Activated CD8-positive, alpha-beta memory T cell treated with anti-CD3 and anti-CD28 coated beads, Interleukin-2, amount 50 U/mL, for 4 hours (primary cell): Measurements from ENCODE around the gene SEPTIN11.
"Not testable (repeated sequence)": the region's sequence is repeated elsewhere in the genome, so short reads cannot be mapped to it uniquely, and the experiment has no call there.

Experiments used
- DNase-seq: peaks from one replicate; pipeline ENCODE4 v3.0.0-alpha.2; 2020

SEPTIN11 gene

DNA sequence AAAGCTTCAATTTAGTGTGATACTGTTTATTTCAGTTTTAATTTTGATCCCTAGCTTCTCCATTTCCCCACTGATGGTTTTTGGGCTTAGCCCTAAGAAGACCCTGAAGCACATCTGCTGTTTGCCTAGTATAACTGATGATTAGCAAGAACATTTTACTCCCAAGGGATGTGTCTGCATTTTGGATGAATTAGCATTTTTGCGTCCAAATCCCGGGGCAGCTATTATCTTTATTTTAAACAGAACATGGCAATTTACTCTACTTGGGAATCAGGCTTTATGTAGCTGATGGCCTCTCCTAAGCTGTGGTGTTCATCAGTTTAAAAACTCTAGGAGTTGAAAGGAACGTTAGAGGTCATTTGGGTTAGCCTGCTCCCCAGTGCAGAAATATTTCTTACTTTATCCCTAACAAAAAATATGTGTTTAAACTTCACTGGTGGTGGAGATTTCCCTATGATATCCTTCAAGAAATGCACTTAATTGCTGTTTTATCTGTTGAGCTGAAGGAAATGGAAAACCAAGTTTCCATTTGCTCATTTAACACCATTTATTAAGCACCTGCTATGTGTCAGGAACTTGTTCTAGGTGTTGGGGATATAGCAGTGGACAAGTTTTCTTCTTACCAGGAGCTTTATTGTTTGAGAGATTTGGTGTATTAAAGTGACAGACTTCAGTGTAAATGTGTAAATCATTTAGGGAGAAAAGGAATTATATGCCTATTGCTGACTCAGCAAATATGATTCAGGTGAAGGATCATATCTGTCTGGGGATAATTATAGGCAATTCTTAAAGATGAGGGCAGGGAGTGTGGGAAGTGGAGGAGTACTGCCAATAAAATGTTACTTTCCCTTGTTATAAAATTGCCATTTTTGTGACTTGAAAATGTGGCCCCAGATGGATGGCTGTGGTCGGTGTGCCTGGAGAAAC, 3.4 kb downstream of the SEPTIN11 start:
- no peak for DNase-seq

DNA sequence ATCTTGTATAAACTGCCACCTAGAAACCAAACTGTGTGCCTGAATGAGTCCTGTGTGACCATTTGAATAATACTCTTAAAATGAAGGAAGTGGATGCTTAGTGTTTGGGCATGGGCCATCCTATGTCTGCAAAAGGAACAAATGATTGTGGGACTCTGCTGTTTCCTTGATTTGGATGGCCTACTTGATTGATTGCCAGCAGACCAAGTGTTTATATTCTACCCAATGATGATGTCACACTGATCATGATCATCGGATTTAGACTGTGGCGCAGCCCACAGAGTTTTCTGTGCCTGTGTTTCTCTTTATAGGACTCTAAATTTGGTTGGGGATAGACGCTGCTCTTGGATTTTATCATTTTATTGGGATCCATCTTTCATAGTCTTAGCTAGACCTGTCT, 4.4 kb downstream of the SEPTIN11 start:
- no peak for DNase-seq

DNA sequence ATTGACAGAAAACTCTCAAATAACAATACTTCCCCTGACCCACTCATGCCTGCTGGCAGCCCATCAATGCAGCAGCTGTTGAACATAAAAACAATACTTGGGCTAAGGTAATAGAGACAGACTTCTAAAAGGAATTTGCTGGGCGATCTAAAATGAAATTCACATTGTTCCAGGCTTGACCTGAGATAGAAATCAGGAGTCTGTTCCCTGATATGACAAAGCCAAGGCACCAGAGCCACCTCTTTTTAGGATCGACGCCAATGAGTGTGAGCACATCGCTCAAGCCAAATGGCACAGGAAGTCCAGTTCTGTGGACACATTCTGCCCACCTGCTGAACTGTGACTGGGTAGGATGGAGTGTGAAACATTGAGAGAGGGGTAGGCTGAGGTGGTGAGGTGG, 4.9 kb downstream of the SEPTIN11 start:
- no peak for DNase-seq

DNA sequence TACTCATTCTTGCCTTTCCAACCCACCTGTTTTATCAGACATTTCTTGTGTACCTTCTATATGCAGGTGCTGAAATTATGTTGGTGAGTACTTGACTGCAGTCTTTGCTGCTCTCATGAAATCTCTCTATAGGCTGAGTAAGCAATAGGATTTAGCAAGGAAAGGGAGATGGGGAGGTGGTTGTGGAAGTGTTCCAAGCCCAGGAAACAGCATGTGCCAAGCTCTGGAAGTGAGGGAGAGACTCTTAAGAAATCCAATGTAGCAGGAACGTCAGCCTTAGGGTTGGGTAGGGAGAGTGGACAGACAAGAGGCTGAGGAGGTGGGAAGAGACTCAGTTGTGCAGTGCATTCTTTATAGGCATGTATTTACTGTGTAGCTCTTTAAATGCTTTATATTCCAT, 5.6 kb downstream of the SEPTIN11 start:
- no peak for DNase-seq

DNA sequence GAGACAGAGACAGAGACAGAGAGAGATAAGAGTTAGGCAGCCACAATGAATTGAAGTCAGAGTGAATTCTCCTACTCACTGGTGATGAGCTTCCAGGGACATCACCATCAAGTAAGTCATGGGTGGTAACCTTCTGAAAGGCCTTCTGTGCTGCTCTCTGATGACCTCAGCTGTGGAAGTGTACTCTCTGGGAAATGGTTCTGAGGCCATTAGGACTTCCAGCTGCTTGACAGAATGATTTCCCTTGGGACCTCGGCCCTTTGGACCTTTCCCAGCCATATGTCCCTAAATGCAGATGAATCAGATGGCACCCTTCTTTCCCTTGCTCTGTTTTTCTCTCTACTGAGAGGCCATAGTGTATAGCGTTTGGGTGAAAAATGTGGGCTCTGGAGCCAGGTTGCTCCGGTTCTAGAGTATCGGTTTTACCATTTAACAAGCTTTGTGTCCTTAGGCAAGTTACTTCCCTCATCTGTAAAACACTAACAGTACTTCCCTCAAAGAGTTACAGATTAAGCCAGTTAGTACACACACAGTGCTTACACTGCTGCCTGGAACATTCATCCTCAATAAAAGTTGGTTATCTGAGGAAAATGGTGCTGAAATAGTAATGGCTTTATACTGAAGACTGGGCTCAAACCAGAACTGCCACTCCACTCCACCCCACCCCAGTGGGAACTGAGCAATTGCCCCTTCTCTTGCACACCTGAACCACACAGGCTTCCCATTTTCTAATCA, 7.6 kb downstream of the SEPTIN11 start:
- DNase-seq: no peak

DNA sequence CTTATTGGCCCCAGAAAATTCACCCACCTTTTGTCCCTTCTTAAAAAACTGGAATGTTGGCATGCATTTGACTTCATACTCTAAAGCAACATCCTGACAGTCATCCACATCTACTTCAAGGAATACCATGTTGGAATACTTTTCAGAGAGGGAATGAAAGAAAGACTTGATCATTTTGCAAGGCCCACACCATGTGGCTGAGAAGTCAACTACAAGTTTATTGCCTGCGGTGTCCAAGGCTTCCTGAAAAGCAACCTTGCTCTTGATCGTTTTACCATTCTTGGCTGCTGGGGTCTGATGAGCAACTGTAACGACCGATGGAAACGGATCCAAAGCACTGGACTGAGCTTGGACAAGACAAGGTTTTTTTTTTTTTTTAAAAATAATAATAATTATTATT, 9.3 kb downstream of the SEPTIN11 start:
- no peak for DNase-seq

DNA sequence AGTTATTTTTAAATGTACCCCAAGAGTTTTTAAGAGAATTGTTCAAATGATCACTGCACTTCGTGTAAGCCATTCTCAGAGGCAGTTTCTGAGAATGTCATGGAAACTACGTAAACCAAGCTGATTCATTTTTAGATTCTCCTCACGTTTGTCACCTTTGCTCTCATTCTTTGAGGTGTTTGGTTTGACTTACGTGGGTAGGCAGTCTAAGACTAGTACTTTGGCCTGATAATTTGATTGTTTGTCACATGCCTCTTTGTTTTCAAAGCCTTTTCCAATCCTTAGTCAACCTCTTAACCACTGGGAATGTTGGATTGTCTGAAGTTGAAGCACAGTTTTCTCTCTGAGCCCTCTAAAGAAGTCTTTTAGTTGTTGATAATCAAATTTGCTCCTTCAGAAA, 10.5 kb downstream of the SEPTIN11 start:
- no peak for DNase-seq

DNA sequence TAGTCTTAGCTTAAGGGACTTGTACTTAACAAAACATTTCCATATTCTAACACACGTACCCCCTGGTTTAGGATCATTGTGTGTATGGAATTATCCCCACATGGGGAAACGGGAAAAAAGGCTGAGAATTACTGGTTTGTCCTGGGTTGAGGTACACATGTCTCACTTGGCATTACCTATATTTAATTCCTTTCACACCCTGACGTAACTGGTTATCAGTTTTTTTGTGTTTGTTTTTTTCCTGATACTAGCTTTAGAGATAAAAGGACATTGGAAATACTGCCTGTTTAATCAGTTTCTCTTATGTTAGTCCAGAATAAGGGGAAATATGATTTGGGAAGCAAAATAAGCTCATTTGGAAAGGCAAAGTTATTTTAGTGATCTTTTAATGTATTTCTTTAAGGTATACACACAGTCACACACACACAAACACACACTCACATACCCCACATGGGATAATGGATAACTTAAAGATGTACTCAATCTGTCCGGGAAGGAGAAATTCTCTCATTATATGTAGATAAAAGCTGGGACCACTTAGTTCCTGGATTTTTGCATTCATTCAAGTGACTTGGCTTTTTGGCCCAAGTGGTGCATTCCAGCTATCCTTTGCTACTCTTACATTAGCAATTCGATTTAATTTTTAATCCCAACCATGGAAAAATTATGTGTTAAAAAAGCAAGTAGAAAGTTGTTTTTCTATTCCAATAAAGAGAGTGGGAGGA, 13.0 kb downstream of the SEPTIN11 start:
- no peak for DNase-seq

DNA sequence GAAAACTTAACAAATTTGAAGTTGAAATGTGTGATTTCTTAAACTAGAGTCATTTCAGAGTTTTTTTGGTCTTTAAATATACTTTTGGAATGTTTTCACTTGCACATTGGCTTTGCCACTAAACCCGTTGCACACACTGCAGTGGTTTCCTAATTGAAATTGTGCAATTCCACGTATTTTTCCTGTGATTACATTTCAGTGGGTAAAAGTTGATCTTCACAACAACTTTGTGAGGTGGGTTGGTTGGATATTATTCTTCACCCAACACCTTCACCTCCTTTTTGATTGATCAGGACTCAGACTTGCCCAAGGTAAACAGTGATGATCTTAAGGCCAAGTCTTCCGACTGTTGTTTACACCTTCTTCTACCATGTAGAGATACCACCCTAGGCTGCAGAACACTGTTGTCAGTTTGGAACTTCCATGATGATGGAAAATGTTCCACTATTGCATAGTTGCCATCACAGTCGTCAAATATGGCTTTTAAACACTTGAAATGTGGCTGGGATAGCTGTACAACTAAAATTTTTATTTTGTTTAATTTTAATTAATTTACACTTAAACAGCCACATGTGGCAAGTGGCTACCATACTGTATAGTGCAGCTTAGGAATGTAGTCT, 13.7 kb downstream of the SEPTIN11 start:
- no peak for DNase-seq

DNA sequence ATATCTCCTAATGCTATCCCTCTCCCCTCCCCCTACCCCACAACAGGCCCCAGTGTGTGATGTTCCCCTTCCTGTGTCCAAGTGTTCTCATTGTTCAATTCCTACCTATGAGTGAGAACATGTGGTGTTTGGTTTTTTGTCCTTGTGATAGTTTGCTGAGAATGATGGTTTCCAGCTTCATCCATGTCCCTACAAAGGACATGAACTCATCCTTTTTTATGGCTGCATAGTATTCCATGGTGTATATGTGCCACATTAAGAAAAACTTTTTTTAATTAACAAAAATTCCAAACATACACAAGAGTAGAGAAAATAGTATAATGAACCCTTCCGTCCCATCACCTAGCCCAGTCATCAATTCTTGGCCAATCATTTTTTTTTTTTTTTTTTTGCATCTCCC, 14.4 kb downstream of the SEPTIN11 start:
- not testable (repeated sequence) for DNase-seq

DNA sequence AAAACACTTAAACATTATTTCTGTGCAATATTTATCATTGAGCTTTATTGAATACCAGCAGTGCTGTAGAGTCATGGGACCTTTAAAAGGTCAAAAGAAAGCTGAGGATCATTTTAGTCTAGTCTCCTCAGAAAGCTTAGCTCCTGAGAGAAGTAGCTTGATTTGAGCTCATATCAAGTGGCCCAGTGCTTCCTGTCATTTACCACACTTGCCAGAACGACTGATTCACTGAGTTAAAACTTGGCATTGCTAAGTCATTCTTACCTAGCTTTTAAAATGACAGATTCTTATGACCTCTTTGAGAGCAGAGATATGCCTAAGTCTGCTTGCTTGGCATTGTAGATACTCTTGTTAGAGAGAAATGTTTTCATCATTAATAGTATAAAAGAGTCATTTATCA, 15.2 kb downstream of the SEPTIN11 start:
- DNase-seq: no peak

DNA sequence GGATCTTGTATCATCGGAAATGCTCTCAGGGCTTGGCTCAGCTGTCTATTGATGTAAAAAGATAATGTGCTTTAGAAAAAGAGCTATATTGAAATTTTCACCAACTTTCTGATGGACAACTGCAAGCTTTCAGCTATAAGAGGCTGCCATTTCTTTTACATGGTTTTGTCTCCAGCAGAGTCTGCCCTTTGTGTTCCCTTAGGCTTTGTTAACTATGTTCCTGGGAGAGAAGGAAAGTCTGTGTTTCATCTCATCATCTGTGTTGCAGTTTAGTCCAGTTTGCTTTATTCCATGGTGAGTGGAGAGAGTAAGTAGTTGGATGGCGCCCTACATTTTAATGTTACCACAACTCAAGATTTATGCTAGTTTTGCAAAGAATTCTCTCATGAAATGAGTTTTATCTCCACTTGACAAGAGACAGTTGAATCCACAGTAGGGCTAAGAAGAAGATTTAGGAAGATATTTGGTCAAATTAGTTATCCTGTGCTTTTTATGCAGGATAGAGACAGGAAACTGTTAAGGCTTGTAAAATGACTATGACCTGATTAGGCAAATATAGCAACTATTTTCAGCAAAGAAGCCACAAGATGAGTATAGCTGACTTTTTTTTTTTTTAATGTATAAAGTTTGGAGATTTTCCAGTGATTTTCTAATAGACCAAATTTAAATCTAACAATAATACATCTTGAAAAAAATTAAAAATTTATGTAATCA, 16.5 kb downstream of the SEPTIN11 start:
- no peak for DNase-seq

DNA sequence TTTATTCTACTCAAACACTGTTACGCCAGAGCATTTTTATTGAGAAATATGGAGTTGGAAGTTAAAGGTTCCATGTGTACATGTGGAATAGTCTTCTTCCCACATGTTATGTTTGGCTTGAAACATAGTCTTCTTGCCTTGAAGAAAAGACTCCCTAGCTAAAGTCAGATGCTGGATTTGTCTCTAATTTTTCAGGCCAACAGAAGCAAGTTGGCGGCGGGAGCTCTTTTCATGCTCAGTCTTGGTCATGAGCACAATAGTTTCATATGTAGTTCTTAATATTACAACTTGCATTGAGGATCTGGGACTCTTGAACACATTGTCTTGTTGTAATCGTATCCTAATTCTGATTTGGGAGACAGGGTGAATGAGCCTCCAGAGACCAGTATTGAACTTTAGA, 19.4 kb downstream of the SEPTIN11 start:
- DNase-seq: no peak

DNA sequence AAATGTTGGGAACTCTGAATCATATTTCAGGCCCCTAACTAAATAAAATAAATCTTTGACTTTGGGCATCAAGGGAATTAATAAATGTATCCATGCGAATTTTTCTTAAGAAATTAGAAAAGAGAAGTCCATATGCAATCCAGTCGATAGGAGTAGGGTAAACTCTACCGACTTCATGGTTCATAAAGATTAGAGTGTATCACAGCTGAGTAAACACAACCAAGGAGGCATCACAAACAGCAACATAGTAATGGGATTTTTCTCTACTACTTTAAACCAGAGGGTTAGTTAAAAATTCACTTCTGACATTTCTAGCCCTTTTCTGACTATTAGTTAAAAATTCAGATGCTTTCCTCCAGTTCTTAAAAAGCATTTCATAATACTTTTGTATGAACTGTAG, 19.9 kb downstream of the SEPTIN11 start:
- no peak for DNase-seq

DNA sequence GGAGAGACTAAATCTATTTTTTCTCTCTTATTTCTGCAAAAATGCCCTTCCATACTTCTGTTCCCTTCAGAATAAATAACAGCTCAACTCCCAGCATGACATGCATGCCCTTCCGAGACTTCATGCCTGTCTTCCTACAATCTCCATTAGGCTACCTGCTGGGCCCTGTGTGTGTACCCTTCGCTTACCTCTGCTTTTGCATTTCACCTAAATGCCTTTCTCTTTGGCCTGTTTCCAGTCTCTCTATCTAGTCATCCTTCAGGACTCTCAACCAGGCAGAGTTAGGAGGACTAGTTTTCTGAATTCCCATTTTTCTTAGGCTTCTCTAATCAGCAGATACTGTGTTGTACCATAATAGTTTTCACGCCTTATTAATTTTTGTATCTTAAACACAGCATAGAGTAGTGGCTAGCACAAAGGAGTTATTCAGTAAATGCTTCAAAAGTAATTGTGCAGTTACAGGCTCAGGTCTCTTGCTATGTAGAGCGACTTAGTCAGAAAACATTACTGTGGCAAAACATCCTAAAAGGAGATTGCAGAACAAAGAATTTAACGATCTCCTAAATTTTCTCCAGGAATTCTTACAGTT, 20.5 kb downstream of the SEPTIN11 start:
- no peak for DNase-seq

DNA sequence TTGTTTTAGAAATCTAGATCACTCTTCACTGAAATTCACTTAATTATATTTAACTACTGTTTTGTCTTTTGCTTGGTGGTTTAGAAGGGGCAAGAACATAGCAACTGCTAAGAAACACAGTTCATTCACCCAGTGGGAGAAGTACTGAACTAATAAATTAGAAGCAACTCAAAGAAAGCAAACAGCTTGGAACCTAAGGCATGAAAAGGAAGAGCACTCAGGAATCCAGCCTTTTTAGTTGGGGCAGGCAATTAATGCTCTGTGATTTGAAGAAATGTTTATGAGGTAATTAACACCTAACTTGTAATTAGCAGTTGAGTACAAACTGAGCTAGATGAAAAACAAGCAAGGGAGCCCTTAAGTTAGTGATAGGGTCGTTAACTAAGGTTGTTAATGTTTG, 22.8 kb downstream of the SEPTIN11 start:
- no peak for DNase-seq

DNA sequence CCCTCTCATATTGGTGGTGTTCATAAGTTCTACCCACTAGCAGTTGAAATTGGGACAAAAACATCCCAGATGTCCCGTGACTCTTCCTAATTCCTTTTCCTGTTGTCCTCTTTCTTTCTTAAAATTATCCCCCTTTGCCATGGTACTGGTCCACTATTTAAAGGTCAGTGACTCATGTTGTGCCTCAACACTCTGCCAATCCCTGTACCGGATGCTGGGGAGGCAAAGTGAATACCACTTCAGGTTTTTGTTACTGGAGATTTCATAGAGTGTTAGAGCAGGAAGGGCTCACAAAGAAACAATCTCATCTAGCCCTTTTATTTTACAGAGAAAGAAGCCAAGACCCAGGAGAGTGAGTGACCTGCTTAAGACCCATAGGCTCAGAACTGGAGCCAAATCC, 24.6 kb downstream of the SEPTIN11 start:
- no peak for DNase-seq

DNA sequence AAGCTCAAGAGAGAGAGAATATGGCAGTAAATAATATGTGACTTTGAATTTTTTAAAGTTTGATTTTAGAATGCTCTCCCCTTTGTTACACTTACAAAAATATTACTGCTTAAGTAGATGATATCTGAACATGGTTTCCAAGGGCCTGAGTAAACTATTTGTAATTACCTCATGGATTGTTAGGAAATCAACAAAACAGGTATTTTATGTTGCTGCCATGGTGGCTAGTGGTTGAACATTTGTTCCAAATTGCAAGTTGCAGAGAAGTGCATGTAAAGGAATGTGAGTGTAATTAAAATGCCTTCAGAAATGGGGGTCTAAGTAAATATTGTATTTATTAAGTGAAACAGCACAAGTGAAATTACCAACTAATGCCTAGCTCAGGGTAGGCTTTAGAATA, 27.6 kb downstream of the SEPTIN11 start:
- DNase-seq: no peak

DNA sequence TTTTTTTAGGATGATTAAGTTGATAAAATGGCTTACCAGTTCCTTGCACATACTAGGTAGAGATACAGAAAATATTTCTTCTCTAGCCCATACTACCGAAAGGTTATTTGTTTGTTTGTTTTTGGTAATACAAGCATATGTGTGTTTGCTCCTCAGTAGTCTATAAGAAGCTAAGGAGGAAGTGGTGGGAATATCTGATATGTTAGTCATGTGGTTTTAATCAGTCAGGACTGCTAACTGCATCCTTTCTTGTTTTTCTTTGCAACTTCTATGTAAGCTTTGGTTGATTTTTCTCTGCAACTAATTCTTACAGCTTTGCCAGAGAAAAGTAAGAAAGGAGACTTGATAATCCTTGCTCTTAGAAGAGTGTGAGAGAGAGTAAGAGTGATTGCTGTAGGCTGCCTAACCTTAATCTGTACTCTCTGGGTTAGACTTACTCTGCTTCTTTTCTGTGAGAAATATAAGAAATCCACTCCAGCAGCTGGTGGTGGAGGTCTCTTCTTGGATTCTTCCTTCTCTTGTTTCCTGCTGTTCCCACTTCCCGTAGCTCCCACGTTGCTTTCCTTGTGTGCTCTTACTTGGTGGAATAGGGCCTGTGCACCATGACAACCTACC, 28.3 kb downstream of the SEPTIN11 start:
- DNase-seq: no peak

DNA sequence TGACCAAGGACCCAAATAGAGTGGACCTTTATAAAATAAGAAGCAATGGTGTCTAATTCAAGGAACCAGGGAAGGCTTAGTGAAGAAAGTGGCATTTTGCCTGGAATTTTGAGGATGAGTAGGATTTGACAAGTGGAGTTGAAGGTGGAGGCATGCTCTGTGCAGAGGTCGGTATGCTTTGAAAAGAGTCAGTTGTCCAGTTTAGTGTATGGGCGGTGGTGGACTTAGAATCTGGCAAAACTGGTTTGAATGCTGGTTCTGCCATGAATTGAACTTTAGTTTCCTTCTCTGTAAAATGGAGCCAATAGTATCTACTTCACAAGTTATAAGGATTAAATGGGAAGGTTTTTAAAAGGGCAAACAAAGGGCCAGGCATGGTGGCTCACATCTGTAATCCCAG, 29.7 kb downstream of the SEPTIN11 start:
- DNase-seq: no peak

DNA sequence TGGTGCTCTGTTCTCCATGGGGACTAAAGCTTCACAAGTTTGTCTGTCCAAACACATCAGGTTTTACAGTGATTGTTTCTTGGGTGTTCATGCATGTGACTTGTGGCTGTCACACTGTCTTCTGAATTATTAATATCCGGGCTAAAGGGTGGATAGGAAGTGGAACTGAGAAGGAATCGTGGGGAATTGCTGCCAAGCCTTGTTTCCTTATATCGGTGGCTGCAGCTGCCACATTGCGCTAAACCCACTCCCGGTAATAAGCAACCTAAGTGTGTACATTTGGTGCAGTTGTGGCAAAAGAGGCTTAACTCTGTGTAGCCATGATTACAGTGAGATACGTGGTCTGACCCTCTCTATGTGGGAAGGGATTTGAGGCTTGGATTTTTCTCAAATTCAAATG, 30.7 kb downstream of the SEPTIN11 start:
- no peak for DNase-seq

DNA sequence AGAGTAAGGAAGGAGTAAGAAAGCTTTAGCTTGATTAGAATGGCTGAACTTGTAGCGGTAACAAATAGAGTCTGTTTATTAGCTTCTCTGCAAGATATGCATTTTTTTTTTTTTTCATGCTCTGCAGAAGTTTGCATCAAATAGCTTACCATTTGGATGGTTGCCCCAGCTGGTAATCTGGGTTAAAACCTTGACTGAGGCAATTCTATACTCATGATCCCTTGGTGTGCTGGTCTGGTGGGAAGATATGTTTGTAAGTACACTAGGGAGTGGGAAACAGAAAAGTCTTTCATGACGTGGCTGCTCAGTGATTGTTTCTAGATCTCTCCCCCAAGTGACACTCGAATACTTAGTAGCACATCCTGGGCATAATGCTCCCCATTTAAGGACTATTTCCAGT, 32.1 kb downstream of the SEPTIN11 start:
- DNase-seq: no peak
